ENCODE results near the gene ABCB8. TPM values are rescaled to one million over a fixed set of nuclear protein-coding genes. Genes with fewer than 3 reads are reported as not detected.

Gene ABCB8
- total and polyA plus RNA-seq, 2 donors (not counting 1 experiment from before 2014, with no cell fraction given) = 41.4 to 69.7 TPM

- H3K4me3 Mint-ChIP-seq = no peak overlapping the region
- no peak overlapping the region for H3K27ac Mint-ChIP-seq
These were observed 38.8 kb upstream of the ABCB8 start for GRCh38 chr7:150989456-150989855.

More at GRCh38 chr7:150989456-150989855, 38.8 kb upstream of the ABCB8 start:
- DNase-seq = no peak
- no peak overlapping the region for H2AFZ ChIP-seq (ENCODE audit: insufficient read depth, low read depth, low read length, poor library complexity, severe bottlenecking)
- H3K4me3 ChIP-seq (ENCODE audit: control extremely low read depth in 1 of 5, extremely low read depth in 1 of 5, insufficient read depth in 1 of 5, low read depth in 2 of 5, low read length in 4 of 5) = no peak overlapping the region
- peaks cover 8 to 12% of the 10 kb centered on the region in 2 donors for H3K4me1 ChIP-seq (ENCODE audit: control insufficient read depth in 2 of 2, insufficient read depth in 2 of 2, low read length in 2 of 2)
- no peak for ATAC-seq (ENCODE audit: low read depth)
- POLR2A ChIA-PET = no interaction called here
- no peaks in the 10 kb centered on the region for H4K20me1 ChIP-seq (ENCODE audit: control insufficient read depth, insufficient read depth, low read length, poor library complexity, severe bottlenecking)
- Mint-ChIP-seq H3K27me3 (peaks cover 55% of the 10 kb centered on the region), H3K9me3 (ENCODE audit: insufficient read depth) (peaks cover 3% of the 10 kb centered on the region), H3K4me1 (peaks cover 17% of the 10 kb centered on the region)
- no peak overlapping the region for H3K27ac ChIP-seq (ENCODE audit: low read length in 2 of 2)
- H3K27me3 ChIP-seq (replicated peaks in 1 of 4; ENCODE audit: control extremely low read depth in 1 of 4, control insufficient read depth in 3 of 4, insufficient read depth in 4 of 4, low read length in 3 of 4) = peaks cover 0 to 52% (median 9%) of the 10 kb centered on the region in 4 experiments
- H3K9me3 ChIP-seq (ENCODE audit: control extremely low read depth in 1 of 3, control insufficient read depth in 2 of 3, insufficient read depth in 1 of 3, low read length in 2 of 3) = peaks cover 0 to 26% (median 5%) of the 10 kb centered on the region in 3 donors
- WGBS (ENCODE audit: insufficient coverage) = 85% methylated on average over 7 of the region's 7 CpGs
- TF ChIP-seq EZH2 (IDR thresholded peaks at IDR 0.05; ENCODE audit: borderline replicate concordance, insufficient read depth, low read depth, low read length, poor library complexity, severe bottlenecking) (no peak), CTCF (IDR thresholded peaks at IDR 0.05) (no peak)
- H3K4me2 ChIP-seq (replicated peaks; ENCODE audit: low read depth, low read length, poor library complexity, severe bottlenecking) = no peak overlapping the region
- no peak overlapping the region for H3K9ac ChIP-seq (ENCODE audit: low read length)
- intact Hi-C loops (cut with micrococcal nuclease) = loop anchor here (10.0 kb wide), 1 partner anchor 215 kb away; no protein-coding TSS in a partner anchor
- no peaks in the 10 kb centered on the region for H3K36me3 ChIP-seq (replicated peaks in 1 of 2; ENCODE audit: control extremely low read depth in 1 of 2, control insufficient read depth in 1 of 2, extremely low read depth in 1 of 2, insufficient read depth in 2 of 2, low read length in 1 of 2)
- CTCF ChIA-PET = interaction anchor here (0.6 to 1.6 kb wide), 2 partner anchors 12 to 211 kb away, joined by 3 to 4 read pairs; no protein-coding TSS in a partner anchor
- H3K79me2 ChIP-seq (ENCODE audit: control insufficient read depth, insufficient read depth, low read length) = no peaks in the 10 kb centered on the region
